Iris pigment epithelial cell (primary cell): ENCODE results near the gene B9D1.
A peak's percentile ranks its signal among the peaks of the same experiment; 100 is the strongest.

Experiments used
- DNase-seq: peaks from one replicate; pipeline ENCODE4 v3.0.0-alpha.2; 2011; ENCODE audit warnings: low read depth

Gene B9D1

DNA sequence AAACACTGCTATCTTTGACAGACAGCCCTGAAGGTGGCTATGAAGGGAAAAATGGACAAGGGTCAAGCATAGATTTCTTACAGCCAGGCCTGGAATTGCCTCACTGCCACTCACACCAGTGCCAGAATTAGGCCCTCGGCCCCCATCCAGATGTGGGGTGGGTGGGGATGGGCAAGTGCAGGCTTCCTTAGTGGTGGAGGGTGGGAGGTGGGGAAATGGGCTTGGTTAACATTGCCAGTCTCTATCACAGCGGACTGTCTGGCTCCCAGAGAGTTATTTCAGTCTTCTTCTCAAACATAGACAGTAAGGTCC lies 24.9 kb downstream of the B9D1 start:
- DNase-seq: no peak

DNA sequence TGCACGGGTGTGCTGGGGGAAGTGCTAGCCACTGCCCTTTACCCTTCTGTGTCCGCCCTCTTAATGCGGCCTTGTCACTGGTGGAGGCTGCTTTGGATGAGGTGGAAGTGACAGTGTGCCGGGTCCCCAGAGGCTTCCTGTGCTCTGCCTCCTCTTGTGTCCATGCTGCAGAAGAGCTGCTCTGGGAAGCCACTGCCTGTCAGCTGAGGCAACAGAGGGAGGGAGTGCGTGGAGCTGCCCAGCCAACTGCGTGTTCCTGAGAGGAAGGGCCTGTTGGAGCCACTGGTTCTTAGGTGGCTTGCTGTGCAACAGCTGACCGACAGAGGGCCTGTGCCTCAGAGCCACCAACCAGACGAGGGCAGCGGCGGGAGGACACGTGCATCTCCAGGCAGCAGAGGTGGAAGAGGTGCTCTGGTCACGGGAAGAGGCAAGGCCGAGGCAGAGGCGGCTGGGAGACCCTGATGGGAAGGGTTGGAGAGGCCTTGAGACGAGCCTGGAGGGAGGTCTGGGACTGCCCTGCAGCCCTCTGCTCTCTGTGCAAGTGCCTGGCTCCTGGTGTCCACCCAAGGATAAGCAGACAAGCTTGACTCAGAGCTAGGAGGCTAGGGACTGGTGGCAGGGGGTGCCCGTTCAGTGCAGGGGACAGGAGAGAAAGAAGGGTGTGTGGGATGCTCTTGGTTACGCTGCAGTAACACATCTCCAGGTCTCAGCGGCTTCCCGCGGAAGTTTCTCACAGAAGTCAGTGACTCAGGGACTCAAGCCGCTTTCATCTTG lies 25.4 kb downstream of the B9D1 start:
- DNase-seq: no peak

- DNase-seq: no peak
These were observed 26.4 kb downstream of the B9D1 start for GRCh38 chr17:19335951-19336631.

GRCh38 chr17:19334331-19334730 lies 28.2 kb downstream of the B9D1 start:
- DNase-seq: no peak

DNA sequence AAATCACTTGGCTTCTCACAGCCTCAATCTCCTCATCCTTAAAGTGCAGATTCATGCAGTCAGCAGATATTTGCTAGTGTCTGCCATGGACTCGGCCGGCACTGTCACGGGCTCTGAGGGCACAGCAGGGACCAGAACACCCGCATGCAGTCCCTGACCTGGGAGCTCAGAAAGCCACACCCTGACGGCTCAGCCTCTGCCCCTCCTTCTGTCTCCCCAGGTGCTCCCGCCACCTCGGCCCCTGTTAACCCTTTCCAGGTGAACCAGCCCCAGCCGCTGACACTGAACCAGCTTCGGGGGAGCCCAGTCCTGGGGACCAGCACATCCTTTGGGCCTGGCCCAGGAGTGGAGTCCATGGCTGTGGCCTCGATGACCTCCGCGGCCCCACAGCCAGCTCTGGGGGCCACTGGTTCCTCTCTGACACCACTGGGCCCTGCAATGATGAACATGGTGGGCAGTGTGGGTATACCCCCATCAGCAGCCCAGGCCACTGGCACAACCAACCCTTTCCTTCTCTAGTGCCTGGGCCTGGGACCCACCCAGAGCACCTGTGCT lies 28.7 kb downstream of the B9D1 start:
- DNase-seq: no peak

DNA sequence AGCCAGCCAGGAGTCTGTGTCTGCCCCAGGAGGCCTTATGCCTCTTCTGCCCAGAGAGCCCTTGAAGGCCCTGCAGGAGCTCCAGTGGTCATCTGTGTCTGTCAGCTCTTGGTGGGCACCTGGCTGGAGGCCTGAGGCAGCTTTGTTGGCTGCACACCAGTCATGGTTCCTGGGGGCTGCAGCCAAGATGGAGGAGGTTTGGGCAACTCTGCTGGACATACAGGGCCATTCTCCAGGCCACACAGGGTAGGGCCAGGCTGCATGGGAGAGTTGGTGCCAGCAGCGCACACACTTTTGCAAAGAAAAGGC lies 29.4 kb downstream of the B9D1 start:
- DNase-seq: no peak

DNA sequence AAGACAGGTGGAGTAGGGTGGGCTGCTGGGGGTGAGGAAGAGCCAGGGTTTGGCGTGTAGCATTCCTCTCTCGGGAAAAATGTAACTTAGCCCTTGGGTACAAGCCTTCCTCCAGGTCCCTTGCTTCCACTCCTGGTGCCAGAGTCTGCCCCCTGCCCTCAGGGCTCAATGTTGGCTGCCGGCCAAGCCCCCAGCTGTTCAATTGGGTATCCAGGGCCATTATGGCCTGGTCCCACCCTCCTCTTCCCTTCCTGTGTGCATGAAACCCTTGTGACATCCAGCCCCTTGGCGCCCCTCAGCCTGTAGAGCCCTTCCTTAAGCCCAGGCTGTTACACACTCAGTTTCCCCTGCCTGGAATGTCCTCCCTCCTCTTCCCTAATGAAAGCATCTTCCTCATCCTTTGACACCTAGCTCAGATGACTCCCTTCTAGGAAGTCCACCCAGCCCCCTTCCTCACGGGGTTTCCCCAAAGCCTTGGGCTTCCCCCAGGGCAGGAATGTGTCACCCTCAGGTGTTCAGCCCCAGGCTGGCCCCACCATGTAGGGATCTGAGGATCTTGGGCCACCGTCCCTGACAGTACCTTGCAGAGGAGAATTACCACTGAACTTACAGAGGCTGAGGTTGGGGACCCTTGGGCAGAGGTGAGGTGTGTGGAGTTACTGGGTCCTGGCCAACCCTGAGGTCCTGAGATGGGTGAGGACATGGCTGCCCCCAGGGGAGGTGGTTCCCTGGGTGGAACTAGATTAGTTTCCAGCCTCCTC lies 30.0 kb downstream of the B9D1 start:
- no peak for DNase-seq

GRCh38 chr17:19331543-19332245 lies 30.8 kb downstream of the B9D1 start:
- no peak for DNase-seq

GRCh38 chr17:19331134-19331533 lies 31.4 kb downstream of the B9D1 start:
- peak; percentile 95 for DNase-seq

GRCh38 chr17:19330271-19330670 lies 32.3 kb downstream of the B9D1 start:
- no peak for DNase-seq

DNA sequence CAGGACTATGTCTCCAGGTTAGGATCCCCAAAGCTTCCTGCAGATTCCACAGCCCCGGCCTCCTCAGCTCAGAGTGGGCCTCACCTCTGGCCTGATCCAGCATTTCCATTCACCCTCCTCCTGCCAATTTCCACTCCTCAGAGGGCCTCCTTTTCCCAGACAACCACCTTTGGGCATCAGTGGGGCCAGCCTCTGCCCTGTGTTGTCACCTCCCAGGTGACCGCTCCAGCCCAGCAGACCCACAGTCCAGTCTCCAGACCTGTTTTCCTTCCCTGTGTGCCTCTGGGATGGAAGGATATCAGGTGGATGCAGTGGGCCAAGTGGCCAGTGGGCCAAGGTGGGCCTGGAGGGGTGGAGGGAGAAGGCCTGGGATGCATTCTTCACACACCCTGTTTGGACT lies 32.7 kb downstream of the B9D1 start:
- no peak for DNase-seq

DNA sequence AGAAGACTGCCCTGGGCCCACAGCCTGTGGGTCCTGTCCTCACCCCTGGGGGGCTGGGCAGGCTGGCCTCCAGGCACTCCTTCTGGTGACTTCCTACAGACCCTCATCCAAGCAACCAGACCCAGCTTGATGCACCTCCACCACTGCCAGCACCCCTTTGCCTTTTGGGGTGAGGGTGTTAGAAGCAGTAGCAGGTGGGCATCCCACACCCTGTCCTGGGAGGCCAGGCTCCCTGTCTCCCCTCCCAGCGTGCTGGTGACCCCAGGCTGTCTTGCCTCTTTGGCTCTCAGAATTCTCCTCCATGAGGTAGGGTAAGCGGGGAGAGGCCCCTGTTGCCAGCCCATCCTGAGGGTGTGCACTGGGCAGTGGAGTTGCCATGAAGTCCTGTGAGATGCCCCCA lies 33.4 kb downstream of the B9D1 start:
- DNase-seq: no peak

DNA sequence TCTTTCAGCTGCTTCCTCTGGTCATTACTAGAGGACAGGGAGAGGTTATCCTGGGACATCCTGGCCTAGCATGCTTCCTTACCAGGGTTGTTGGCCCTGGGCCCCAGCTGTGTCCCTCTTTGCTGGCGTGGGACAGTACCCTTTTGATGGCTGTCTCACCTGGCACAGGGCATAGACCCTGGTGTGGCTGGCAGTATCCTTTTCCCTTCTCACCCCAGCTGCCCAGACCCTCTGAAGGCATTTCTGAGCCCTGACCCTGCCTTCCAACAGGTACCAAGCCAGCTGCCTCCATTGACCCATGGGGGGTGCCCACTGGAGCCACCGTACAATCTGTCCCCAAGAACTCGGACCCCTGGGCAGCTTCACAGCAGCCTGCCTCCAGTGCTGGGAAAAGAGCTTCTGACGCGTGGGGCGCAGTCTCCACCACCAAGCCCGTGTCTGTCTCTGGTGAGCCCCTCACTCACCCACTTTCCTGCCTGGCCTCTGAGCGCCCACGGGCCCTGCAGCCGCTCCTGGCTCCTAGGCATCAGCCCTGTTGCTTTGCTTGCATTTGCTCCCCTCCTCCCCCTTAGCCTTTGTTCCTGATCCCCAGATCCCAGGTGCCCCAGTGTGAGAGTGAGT lies 34.0 kb downstream of the B9D1 start:
- no peak for DNase-seq

DNA sequence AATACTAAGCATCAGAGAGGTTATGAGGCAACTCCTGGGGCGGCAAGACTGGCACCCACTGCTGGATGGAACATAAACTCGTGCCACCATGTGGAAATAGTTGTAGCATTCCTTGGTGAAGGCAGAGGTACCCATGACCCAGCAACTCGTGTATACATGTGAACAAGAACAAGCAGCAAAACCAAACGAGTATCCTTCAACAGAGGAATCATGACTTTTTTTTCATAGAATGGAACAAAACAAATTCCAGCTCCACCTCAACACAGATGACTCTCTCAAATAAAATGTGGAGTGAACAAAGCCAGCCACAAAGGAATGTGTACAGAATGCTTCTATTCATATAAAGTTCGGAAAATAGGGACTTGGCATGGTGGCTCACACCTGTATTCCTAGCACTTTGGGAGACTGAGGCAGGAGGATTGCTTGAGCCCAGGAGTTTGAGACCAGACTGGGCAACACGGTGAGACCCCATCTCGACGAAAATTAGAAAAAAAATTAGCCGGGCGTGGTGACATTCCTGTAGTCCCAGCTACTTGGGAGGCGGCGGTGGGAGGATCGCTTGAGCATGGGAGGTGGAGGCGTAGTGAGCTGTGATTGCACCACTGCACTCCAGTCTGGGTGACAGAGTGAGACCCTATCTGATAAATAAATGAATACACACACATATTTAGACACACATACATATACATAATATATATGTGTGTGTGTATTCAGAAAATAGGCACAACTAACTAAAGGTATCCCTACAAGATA lies 35.3 kb downstream of the B9D1 start:
- peak; percentile 92 for DNase-seq

DNA sequence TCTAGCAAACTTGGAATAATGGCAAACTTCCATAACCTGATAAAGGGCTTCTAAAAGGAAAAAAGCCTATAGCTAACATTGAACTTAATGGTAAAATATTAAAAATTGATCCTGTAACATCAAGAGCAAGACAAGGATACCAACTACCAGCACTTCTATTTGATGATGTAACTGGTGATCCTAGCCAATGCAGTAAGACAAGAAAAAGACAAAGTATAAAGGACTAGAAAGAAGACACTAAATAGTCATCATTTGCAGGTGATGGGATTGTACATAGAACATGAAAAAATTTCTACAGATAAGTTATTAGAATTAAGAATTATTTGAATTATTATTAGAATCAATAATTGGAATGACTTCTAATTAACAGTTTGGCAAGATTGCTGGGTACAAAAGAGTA lies 37.0 kb downstream of the B9D1 start:
- DNase-seq: no peak

GRCh38 chr17:19322861-19323260 lies 39.7 kb downstream of the B9D1 start:
- DNase-seq: no peak

DNA sequence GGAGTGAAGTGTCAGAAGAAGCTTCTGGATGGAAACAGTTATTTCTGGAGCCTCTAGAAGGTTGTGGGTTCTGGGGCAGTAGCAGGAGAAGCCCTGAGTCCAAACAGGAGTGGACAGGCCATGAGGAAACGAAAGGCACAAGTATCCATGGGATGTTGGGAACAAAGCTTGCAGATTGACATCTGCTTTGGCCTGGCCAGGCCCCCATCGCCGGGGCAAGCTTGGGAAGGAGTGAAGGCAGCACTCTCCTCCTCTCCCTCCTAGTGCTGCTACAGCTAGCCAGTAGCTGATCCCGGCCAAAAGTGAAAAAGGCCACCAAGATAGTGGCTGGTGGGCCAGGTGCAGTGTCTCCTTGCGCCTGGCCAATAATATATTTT lies 40.4 kb downstream of the B9D1 start:
- DNase-seq: no peak

- DNase-seq: no peak
These were observed 40.9 kb downstream of the B9D1 start for GRCh38 chr17:19321481-19322128.

- no peak for DNase-seq
These were observed 41.6 kb downstream of the B9D1 start for GRCh38 chr17:19320876-19321275.

GRCh38 chr17:19319771-19320505 lies 42.6 kb downstream of the B9D1 start:
- DNase-seq: no peak
